RWPE1 (cell line): ENCODE measurements around the gene REEP6.

ENCODE experiments used
- CTCF ChIA-PET: fragments of 350-600 bp; sonication (Branson Sonifier 250); formaldehyde crosslinking; extraction: SDS; loops from one replicate; lab custom pipeline; 2021; lab: Yijun Ruan, JAX
- POLR2A ChIA-PET: fragments of 400-600 bp; formaldehyde crosslinking; extraction: SDS; loops from one replicate; lab custom pipeline; 2020; ENCODE audit warnings: antibody characterized with exemption; ENCODE audit not compliant: low non-redundant PET; lab: Yijun Ruan, JAX
- DNase-seq: peaks from one replicate; pipeline ENCODE4 v3.0.0; 2012; ENCODE audit warnings: low spot score
- H3K27ac ChIP-seq: fragments of 450-650 bp; 2 replicates; pipeline ENCODE4 v1.5.1; 2017
- TF ChIP-seq, protein P1 (sequence below): fragments of 450-650 bp; conservative IDR thresholded peaks from 2 replicates; pipeline ENCODE4 v1.5.1; 2017; ENCODE audit warnings: low read depth, mild to moderate bottlenecking

Gene REEP6

DNA sequence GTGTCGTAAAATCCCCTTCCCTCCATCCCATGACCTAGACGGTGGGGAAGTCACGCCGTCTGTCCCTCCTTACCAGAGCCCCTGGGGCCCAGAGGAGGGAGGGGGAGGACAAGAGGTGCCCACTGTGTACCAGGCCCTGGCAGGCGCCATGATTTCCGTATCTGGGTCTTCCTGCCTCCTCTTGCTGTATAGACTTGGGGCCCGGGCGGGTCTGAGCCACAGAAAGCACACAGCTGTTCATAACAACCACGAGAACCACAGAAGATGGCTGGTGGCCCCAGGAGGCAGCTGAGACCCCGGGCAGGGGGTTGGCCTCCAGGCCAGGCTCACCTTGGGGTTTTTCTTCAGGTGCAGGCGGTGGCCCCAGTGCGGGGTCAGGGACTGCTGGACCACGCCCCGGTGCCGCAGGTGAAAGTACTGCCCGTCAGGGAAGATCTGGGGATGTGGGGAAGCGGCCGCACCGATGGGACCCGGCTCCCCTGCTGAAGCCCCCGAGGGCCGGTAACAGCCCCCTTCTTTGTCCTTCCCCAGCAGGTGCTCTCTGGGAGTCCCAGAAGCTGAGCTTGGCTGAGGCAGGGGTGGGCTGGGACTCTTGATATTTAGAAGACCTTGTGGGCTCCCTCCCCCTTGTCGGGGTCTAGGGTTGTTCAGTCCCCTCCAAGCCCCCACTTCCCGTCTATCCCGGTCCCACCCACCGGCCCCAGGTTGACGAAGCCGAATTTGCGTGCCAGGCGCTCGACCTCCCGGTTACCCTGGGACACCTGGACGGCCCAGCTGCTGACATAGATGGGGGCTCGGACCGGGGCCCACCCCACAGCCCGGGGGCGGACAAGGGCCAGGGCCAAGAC, 1.3 kb upstream of the REEP6 start:
- peak overlapping the region; percentile 76 for H3K27ac ChIP-seq
- DNase-seq, result no peak
- TF ChIP-seq, protein P1, sequence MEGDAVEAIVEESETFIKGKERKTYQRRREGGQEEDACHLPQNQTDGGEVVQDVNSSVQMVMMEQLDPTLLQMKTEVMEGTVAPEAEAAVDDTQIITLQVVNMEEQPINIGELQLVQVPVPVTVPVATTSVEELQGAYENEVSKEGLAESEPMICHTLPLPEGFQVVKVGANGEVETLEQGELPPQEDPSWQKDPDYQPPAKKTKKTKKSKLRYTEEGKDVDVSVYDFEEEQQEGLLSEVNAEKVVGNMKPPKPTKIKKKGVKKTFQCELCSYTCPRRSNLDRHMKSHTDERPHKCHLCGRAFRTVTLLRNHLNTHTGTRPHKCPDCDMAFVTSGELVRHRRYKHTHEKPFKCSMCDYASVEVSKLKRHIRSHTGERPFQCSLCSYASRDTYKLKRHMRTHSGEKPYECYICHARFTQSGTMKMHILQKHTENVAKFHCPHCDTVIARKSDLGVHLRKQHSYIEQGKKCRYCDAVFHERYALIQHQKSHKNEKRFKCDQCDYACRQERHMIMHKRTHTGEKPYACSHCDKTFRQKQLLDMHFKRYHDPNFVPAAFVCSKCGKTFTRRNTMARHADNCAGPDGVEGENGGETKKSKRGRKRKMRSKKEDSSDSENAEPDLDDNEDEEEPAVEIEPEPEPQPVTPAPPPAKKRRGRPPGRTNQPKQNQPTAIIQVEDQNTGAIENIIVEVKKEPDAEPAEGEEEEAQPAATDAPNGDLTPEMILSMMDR, result no peak
- POLR2A ChIA-PET, result no interaction called here
- CTCF ChIA-PET, result no interaction called here

DNA sequence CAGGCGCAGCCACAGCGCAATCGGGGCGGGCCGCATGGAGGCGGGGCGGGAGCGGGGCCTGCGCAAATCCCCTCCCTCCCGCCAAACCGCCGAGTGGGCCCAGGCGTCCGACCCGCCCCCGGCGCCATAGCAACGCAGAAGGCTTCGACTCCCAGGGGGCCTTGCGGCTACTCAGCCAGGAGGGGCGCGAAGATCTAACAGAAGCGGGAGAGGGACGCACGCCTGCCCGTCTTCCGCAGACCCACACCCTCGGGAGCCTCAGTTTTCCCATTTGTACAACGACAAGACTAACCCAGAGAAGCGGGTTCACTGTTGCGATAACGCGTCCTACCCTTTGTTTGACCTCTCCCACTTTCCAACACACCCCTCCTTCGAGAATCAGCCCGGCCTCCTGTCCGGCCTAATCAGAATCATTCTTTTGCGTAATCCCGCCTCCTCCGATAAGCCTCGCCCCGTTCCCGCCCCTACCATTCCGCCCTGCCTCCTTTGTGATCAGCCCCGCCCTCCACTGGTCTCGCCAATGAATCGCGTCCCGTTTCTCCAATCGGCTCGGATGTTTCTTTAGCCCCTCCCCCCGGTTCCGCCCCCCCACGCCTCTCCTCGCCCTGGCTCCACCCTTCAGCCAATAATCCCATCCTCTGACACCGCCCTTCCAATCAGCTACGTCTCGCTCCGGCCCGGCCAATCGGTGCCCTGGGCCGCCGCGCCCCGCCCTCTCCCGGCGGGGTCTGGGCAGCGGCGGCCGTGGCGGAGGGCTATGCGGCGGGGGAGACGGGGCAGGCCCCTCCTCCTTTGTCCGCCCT, 469 bp upstream of the REEP6 start, which contains the start of gene PCSK4:
TSS of gene PCSK4 (minus strand) at position 40 of the 803 bp plus-strand sequence. CDS start at position 36, 4 bp downstream.
- ChIA-PET CTCF (interaction anchor here (0.6 kb wide), 1 partner anchor 115 kb away, joined by 3 read pairs; no protein-coding TSS in a partner anchor), POLR2A (interaction anchor here (0.6 kb wide), 3 partner anchors 19 to 367 kb away, joined by 3 to 6 read pairs (median 5); no protein-coding TSS in a partner anchor)
- TF ChIP-seq, protein P1, result no peak
- peak; percentile 98 for DNase-seq
- peak within 1 kb of the TSS; percentile 76 for H3K27ac ChIP-seq

DNA sequence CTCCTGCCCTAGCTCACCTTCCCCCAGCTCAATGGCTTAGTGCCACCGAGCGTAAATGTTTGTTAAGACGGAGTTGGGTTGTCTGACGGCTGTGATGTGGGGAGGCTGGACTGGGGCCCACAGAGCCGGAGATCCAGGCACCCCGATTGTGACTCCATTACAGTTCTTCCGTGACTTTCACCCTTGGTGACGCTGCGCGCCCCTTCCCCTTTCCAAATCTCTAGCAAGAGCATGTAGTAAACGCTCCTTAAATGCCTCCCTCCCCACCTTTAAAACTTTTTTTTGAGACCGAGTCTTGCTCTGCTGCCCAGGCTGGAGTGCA, 829 bp downstream of the REEP6 start:
- H3K27ac ChIP-seq, result no peak overlapping the region
- TF ChIP-seq, protein P1, result no peak
- CTCF ChIA-PET, result interaction anchor here (0.6 kb wide), 1 partner anchor 106 kb away, joined by 3 read pairs; no protein-coding TSS in a partner anchor
- POLR2A ChIA-PET, result no interaction called here
- DNase-seq, result no peak

DNA sequence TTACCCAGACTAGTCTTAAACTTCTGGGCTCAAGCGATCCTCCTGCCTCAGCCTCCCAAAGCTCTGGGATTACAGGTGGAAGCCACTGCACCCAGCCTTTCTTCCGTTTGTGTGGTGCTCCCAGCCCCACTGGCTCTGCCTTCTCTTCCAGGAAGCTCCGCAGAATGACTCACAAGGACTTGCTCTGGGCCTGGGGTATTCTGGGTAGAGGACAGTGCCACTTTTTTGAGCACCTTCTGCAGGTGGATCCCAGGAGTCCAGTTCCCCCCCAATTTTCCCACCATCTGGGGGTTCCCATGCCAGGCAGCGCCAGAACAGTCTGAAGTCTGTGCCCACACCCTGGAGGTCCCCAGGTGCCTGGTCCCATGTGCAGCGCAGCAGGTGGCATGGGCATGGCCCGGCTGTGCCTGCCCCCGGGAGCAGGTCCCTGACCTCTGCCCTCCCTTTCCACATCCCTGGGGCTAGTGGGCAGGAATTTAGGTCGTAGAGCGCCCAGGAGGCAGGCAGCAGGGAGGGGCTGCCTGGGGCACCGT, 1.6 kb downstream of the REEP6 start:
- no peak for DNase-seq
- ChIA-PET CTCF (interaction anchor here (0.6 kb wide), 1 partner anchor 105 kb away, joined by 3 read pairs; no protein-coding TSS in a partner anchor), POLR2A (no interaction called here)
- H3K27ac ChIP-seq, result no peak overlapping the region
- TF ChIP-seq, protein P1, result no peak

DNA sequence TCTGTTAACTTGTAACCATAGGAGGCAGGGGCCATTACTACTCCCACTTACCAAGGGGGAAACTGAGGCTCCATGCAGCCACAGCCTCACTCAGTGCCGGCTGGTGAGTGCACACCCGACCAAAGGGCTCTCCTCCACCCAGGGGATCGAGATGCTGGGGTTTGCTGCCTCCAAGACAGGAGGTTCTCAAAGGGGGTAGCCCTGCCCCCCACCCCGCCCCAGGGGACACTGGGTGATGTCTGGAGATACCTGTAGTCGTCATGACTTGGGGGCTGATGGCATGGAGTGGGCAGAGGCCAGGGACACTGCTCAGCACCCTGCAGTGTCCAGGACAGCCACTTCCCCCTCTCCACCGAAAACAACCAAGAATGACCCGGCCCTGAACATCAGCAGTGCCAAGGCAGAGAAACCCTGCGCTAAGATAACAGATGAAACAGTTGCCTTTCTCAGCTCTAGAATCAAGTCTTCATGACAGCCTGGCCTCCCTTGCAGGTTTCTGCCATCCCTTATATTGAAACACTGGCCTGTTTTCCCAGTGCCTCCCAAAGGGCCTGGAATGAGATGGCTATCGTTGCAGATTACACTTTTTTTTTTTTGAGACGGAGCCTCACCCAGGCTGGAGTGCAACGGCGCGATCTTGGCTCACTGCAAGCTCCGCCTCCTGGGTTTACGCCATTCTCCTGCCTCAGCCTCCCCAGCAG, 3.3 kb downstream of the REEP6 start:
- no peak for DNase-seq
- TF ChIP-seq, protein P1, result no peak
- ChIA-PET POLR2A (no interaction called here), CTCF (no interaction called here)
- 0 out of 2 replicates have a peak overlapping the region, but pooled peaks have one; percentile 6 for H3K27ac ChIP-seq
